IPS DF 4.7 (cell line): ENCODE results near the gene EIF4G2.
A peak's percentile ranks its signal among the peaks of the same experiment; 100 is the strongest.
"Not testable (repeated sequence)": the region's sequence is repeated elsewhere in the genome, so short reads cannot be mapped to it uniquely, and the experiment has no call there.

ENCODE experiments used
- DNase-seq: peaks from one replicate; pipeline ENCODE4 v3.0.0-alpha.2; 2013; ENCODE audit warnings: low spot score; ENCODE audit errors: extremely low read depth

The EIF4G2 gene

GRCh38 chr11:10808553-10809372 is at the start of gene EIF4G2:
Gene EIF4G2, minus strand, starts transcription at chr11:10808926.
- DNase-seq = peak; percentile 87

GRCh38 chr11:10857709-10858438 is 49.1 kb upstream of the EIF4G2 start, which contains the start of gene ZBED5:
Gene ZBED5, minus strand, starts transcription at chr11:10858053. Its CDS starts 3,108 bp downstream, at chr11:10854945.
- peak; percentile 87 for DNase-seq

GRCh38 chr11:10857459-10857708 is 48.7 kb upstream of the EIF4G2 start:
- DNase-seq = no peak

- no peak for DNase-seq
Observed at GRCh38 chr11:10856689-10857458, 48.1 kb upstream of the EIF4G2 start.

GRCh38 chr11:10855295-10855694 is 46.6 kb upstream of the EIF4G2 start:
- no peak for DNase-seq

- no peak for DNase-seq
Observed at GRCh38 chr11:10847960-10848860, 39.5 kb upstream of the EIF4G2 start.

GRCh38 chr11:10846660-10847059 is 37.9 kb upstream of the EIF4G2 start:
- no peak for DNase-seq

GRCh38 chr11:10845589-10845988 is 36.9 kb upstream of the EIF4G2 start:
- no peak for DNase-seq

- no peak for DNase-seq
Observed at GRCh38 chr11:10844796-10845195, 36.1 kb upstream of the EIF4G2 start.

GRCh38 chr11:10844356-10844755 is 35.6 kb upstream of the EIF4G2 start:
- DNase-seq = no peak

- DNase-seq = no peak
Observed at GRCh38 chr11:10838881-10839280, 30.2 kb upstream of the EIF4G2 start.

- no peak for DNase-seq
Observed at GRCh38 chr11:10838083-10838482, 29.4 kb upstream of the EIF4G2 start.

- not testable (repeated sequence) for DNase-seq
Observed at GRCh38 chr11:10836884-10837283, 28.2 kb upstream of the EIF4G2 start.

- DNase-seq = no peak
Observed at GRCh38 chr11:10829139-10829538, 20.4 kb upstream of the EIF4G2 start.

GRCh38 chr11:10828402-10828801 is 19.7 kb upstream of the EIF4G2 start:
- DNase-seq = no peak

- DNase-seq = no peak
Observed at GRCh38 chr11:10824888-10825287, 16.2 kb upstream of the EIF4G2 start.

- no peak for DNase-seq
Observed at GRCh38 chr11:10823152-10823579, 14.4 kb upstream of the EIF4G2 start.

GRCh38 chr11:10822491-10822890 is 13.8 kb upstream of the EIF4G2 start:
- not testable (repeated sequence) for DNase-seq

- DNase-seq = no peak
Observed at GRCh38 chr11:10818594-10818993, 9.9 kb upstream of the EIF4G2 start.

- DNase-seq = no peak
Observed at GRCh38 chr11:10813945-10814344, 5.2 kb upstream of the EIF4G2 start.
